Measurements from ENCODE around the gene SPATA33. TPM values are rescaled to one million over a fixed set of nuclear protein-coding genes. Genes with fewer than 3 reads are reported as not detected.
A peak's percentile ranks its signal among the peaks of the same experiment; 100 is the strongest.

Gene SPATA33
- total and polyA plus RNA-seq, 8 donors: 9.9 to 15.7 (median 13.3) TPM

GRCh38 chr16:89621698-89622409 is 35.8 kb upstream of the SPATA33 start:
- Histone ChIP-seq H3K9me3 (no peaks in the 10 kb centered on the region), H3K27me3 (no peaks in the 10 kb centered on the region), H3K4me3 (no peak overlapping the region), H3K27ac (no peak overlapping the region), H3K4me1 (no peaks in the 10 kb centered on the region), H3K36me3 (no peaks in the 10 kb centered on the region)
- no peak for DNase-seq
- TF ChIP-seq CTCF (IDR thresholded peaks at IDR 0.05): no peak
- intact Hi-C loops (cut with DNase I): no loop called here
- ATAC-seq: no peak

GRCh38 chr16:89623511-89624261 is 34.0 kb upstream of the SPATA33 start:
- H3K27me3 ChIP-seq: no peaks in the 10 kb centered on the region
- H3K36me3 ChIP-seq: no peaks in the 10 kb centered on the region
- H3K4me3 ChIP-seq: no peak overlapping the region
- no peak for TF ChIP-seq CTCF (IDR thresholded peaks at IDR 0.05)
- intact Hi-C loops (cut with DNase I): no loop called here
- H3K4me1 ChIP-seq: no peaks in the 10 kb centered on the region
- DNase-seq: no peak
- no peak for ATAC-seq
- no peaks in the 10 kb centered on the region for H3K9me3 ChIP-seq
- H3K27ac ChIP-seq: peak overlapping the region in 1 of 2 donors; percentile 70

- no peak overlapping the region for H3K27ac ChIP-seq
- no peak overlapping the region for H3K4me3 ChIP-seq
- H3K27me3 ChIP-seq: no peaks in the 10 kb centered on the region
- ATAC-seq: no peak
- no peaks in the 10 kb centered on the region for H3K36me3 ChIP-seq
- TF ChIP-seq CTCF (IDR thresholded peaks at IDR 0.05): no peak
- no peak for DNase-seq
- H3K9me3 ChIP-seq: no peaks in the 10 kb centered on the region
- intact Hi-C loops (cut with DNase I): no loop called here
- H3K4me1 ChIP-seq: no peaks in the 10 kb centered on the region
Observed at GRCh38 chr16:89624777-89625761, 32.6 kb upstream of the SPATA33 start.

- DNase-seq (no peak), ATAC-seq (no peak)
- Histone ChIP-seq H3K4me3 (no peak overlapping the region), H3K27me3 (peaks cover 0 to 22% of the 10 kb centered on the region in 2 donors), H3K4me1 (no peaks in the 10 kb centered on the region), H3K36me3 (no peaks in the 10 kb centered on the region), H3K9me3 (no peaks in the 10 kb centered on the region), H3K27ac (no peak overlapping the region)
- intact Hi-C loops (cut with DNase I): no loop called here
- TF ChIP-seq CTCF (IDR thresholded peaks at IDR 0.05): no peak
Observed at GRCh38 chr16:89629827-89630610, 27.6 kb upstream of the SPATA33 start.

Data from left lung (tissue), 10 donors.